Activated CD4-positive, alpha-beta T cell treated with anti-CD3 and anti-CD28 coated beads, Interleukin-10, Interleukin-2, amounts not matched to agents 100 ng/mL and 50 ng/mL, durations not matched to agents 16 hours and 8 hours (primary cell): ENCODE results near the gene GFRA1.

Experiments
- DNase-seq: peaks from one replicate; pipeline ENCODE4 v3.0.0-alpha.2; 2020

The GFRA1 gene

GRCh38 chr10:116097239-116097784 is 175.7 kb downstream of the GFRA1 start:
- DNase-seq, result no peak

DNA sequence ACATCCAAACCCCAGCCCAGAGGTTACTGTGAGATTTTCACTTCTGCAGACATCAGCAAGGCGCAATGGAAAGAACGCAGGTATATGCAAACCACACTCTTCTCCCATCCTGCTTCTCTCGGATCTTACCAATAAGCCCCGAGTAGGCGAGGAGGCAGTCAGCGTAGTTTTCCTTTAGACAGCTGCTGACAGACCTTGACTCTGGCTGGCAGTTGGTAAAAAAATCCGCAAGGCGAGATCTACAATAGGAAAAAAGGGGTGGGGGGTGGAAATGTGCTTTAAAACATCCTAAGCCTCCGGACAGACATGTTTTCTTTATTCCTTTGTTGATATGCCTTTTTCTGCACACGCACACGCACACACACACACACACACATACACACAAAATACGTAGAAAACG is 176.5 kb downstream of the GFRA1 start:
- DNase-seq, result no peak

- no peak for DNase-seq
Measured at GRCh38 chr10:116094356-116094755, 178.7 kb downstream of the GFRA1 start.

- no peak for DNase-seq
Measured at GRCh38 chr10:116093031-116093430, 180.0 kb downstream of the GFRA1 start.

DNA sequence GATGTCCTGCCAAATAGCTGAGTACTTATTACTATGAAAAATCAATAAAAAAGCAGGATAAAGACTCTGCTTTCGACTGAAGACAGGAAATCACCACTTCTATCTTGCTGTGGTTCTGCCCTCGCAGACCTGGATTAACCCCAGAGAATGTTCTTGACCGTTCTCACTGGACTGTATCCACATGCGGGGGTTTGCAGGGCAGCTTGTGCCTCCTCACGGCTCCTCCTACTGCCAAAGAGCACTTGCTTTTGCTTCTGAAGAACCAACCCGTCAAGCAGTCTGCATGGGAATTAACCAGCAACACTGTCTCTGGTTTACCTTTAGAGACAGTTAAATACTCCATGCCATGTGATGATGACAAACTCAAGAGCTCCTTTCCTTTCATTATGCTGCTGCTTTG is 184.0 kb downstream of the GFRA1 start:
- no peak for DNase-seq

- no peak for DNase-seq
Measured at GRCh38 chr10:116085323-116085722, 187.7 kb downstream of the GFRA1 start.

- no peak for DNase-seq
Measured at GRCh38 chr10:116084161-116084560, 188.8 kb downstream of the GFRA1 start.

DNA sequence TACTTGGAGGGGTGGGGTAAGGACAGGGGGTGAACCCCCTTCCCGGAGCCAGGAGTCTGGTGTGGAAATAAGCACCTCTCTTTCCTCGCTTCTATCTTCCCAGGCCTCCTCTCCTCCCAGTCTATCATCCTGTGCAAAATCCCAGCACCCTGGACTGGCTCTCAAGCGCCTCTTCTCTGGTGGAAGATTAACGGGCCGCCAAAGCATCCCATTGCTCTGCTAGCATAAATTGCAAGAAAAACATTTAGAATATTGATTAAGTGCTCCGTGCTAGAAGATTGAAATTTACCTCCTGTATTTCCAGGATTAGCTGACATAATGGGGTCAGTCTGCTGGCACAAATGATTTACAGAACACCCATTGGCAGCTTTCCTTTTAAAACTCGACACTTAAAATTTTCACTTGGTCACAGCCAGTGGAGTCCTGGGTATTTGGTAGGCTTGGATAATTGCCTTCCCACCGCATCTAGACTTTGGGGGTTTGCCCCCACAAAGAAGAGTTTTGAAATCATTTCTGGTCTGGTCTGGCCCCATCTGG is 189.7 kb downstream of the GFRA1 start:
- no peak for DNase-seq

GRCh38 chr10:116082762-116083161 is 190.2 kb downstream of the GFRA1 start:
- no peak for DNase-seq

DNA sequence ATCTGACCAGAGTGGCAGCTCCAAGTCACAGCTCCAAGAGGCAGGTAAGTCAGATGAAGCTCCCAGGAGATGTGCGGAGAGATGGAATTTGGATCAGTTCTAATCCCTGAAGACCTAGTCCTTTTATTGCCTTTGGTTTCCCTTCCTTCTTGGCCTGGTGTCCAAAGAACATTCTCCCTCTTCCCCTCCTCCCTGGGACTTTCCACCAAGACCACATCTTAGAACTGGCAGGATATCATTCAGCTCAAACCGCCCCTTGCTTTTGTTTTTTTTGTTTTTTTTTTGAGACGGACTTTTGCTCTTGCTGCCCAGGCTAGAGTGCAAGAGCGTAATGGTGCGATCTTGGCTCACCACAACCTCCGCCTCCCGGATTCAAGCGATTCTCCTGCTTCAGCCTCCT is 190.8 kb downstream of the GFRA1 start:
- DNase-seq, result no peak

- no peak for DNase-seq
Measured at GRCh38 chr10:116080553-116080952, 192.5 kb downstream of the GFRA1 start.

GRCh38 chr10:116079355-116079754 is 193.7 kb downstream of the GFRA1 start:
- no peak for DNase-seq

- DNase-seq, result no peak
Measured at GRCh38 chr10:116076621-116077020, 196.4 kb downstream of the GFRA1 start.

- DNase-seq, result no peak
Measured at GRCh38 chr10:116073510-116073909, 199.5 kb downstream of the GFRA1 start.

- no peak for DNase-seq
Measured at GRCh38 chr10:116073001-116073400, 200.0 kb downstream of the GFRA1 start.

- no peak for DNase-seq
Measured at GRCh38 chr10:116071453-116072148, 201.4 kb downstream of the GFRA1 start.

DNA sequence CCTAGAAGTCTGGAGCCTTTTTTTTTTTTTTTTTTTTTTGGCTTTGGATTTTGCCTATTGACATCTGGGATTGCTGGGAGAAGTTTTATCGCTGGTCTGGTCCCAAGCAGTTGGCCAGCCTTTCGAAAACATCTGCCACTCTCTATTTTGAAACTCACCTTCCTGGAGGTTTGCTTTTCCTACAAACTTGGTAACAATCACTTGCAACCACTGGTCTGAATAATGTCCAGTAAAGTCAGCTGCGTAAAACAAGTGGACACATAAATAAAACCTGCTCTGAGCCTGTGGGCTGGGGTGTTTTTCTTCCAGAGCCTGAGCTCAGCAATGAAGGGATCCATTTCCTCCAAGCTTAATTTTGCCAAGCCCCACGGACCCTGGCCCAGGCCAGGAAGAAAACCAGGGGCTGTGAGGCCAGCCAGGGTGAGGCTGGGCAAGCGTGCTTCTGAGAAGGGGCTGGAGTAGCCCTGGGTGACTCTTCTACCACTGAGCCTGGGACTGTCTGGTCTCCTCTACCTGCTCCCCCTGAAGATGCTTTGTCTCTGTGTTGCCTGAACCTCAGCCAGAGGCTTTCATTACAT is 202.2 kb downstream of the GFRA1 start:
- DNase-seq, result no peak

DNA sequence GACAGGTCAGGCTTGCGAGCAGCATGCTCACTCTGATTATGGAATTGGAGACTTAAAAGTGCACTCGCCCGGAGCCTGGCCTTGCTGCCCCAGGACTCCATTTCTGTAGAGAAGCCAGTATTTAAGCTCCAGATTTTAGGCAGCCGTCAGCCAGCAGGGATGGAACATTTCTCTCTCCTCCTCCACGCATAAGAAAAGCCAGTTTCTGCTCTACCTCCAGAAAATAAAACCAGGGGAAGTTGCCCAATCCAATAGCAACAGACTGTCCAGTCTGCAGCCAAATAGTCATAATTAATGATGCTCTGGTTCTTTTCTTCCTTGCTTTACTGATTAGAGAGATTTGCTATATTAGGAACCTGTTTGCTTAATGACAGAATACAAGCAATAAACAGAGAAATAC is 203.2 kb downstream of the GFRA1 start:
- no peak for DNase-seq

DNA sequence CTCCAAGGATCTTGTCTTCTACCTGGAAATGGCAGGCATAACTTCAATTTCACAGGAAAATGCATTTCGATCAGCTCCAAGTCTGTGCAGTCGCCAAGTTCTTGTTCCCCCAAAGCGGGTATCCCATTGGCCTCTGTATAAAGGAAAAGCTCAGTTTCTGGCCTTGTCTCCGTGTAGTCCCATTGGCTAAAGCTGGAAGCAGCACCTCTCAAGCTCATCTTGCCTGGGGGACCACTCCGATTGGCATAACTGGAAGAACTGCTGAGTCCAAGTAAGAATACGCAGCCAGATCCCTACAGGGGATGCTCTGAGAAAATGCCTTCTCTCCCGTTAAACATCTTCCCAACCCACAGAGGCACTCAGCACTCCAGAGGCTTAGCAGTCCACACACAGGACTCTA is 205.2 kb downstream of the GFRA1 start:
- no peak for DNase-seq

DNA sequence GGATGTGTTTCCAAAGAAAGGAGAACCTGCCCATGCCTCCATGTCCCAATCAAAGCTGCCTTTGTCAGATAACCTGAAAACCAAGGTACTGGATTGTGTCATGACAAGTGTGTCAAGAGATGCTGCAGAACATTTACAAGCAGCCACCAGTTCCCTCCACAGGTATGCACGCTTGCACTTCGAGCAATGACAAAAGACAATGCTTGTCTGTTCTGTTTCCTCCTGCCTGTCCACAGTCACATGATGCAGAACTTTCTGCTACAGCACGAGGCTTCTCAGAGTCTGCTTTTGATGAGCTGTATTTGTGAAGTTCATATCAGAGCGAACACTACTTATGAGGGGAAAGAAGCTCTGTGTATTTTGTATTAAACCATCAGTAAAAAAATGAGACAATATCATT is 209.9 kb downstream of the GFRA1 start:
- DNase-seq, result no peak

DNA sequence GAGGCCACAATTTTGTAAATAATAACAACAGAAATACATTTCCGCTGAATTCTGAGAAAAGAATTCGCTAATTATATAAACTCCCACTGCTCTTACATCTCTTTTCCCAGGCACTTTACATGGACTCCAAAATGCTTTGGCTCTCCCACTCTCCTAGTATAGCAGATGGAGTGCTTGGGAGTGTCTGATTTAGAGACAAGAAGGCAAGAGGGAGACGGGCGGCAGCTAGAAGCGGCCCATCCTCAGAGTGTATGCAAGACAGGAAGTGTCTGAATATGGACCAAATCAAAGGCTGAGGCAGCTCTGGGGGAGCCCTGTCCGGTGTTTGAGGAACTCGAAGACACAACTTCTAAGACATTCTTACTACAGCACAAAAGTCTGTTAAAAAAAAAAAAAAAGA is 212.1 kb downstream of the GFRA1 start:
- DNase-seq, result no peak

DNA sequence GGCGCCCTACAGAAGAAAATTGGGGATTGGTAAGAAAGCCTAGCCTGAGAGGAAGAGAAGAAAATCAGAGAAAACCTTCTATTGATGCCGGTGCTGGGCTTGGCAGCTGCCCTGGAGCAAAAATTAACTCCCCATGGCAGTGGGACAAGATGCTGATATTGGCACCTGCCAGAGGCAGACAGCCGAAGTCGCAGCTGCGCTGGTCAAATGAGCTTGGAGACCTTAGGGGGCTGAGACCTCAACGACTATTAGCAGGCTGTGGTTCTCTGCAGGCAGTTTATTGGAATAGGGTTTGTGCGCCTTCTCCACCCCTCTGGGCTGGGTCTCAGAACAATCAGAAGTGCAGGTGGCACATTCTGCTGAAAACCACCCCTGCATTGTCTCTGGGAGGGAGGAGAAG is 213.7 kb downstream of the GFRA1 start:
- DNase-seq, result no peak

- DNase-seq, result no peak
Measured at GRCh38 chr10:116056445-116057293, 216.3 kb downstream of the GFRA1 start.

DNA sequence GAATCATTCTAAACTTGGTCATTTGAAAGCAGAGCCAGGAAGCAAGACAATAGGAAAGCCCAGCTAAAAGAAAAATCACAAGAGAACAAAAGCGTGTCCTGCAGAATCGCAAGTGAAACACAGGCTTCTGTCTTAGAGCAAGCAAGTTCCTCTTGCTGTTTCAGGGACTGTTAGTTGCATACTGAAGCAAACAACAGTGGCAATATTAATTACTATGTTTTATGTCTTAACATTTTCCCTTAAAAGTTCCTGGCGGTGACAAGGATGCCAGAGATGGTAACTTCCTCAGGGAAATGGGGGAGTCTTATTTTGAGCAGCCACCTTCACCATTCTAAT is 217.1 kb downstream of the GFRA1 start:
- no peak for DNase-seq
